ENCODE data around the gene TMEM213.

The TMEM213 gene

GRCh38 chr7:138809346-138809745, 11.6 kb downstream of the TMEM213 start:
- no peak for TF ChIP-seq EGR1 (IDR thresholded peaks at IDR 0.05)
- no peak for TF ChIP-seq YY1 (IDR thresholded peaks at IDR 0.05; ENCODE audit: low read depth)
- TF ChIP-seq REST (IDR thresholded peaks at IDR 0.05; ENCODE audit: low read depth), result no peak
- TF ChIP-seq FOXM1 (IDR thresholded peaks at IDR 0.05; ENCODE audit: borderline replicate concordance, low read depth), result no peak
- TF ChIP-seq TAF1 (IDR thresholded peaks at IDR 0.05; ENCODE audit: low read depth), result no peak
- no peak for TF ChIP-seq CREB1 (IDR thresholded peaks at IDR 0.05; ENCODE audit: low read depth)
- no peak for TF ChIP-seq NFIC (IDR thresholded peaks at IDR 0.05)
- no peak for TF ChIP-seq ZBTB7A (IDR thresholded peaks at IDR 0.05; ENCODE audit: low read depth)

GRCh38 chr7:138813945-138814344, 16.2 kb downstream of the TMEM213 start:
- TF ChIP-seq USF1 (IDR thresholded peaks at IDR 0.05) (no peak), ZBTB7A (IDR thresholded peaks at IDR 0.05; ENCODE audit: low read depth) (no peak), EP300 (IDR thresholded peaks at IDR 0.05; ENCODE audit: borderline replicate concordance) (no peak), REST (IDR thresholded peaks at IDR 0.05; ENCODE audit: low read depth) (no peak), FOXM1 (IDR thresholded peaks at IDR 0.05; ENCODE audit: borderline replicate concordance, low read depth) (no peak), CREB1 (IDR thresholded peaks at IDR 0.05; ENCODE audit: low read depth) (no peak), NFIC (IDR thresholded peaks at IDR 0.05) (no peak), EGR1 (IDR thresholded peaks at IDR 0.05) (no peak), TEAD4 (IDR thresholded peaks at IDR 0.05) (no peak), YY1 (IDR thresholded peaks at IDR 0.05; ENCODE audit: low read depth) (no peak), MAX (IDR thresholded peaks at IDR 0.05) (no peak), CEBPB (IDR thresholded peaks at IDR 0.05) (no peak)

- TF ChIP-seq TCF12 (IDR thresholded peaks at IDR 0.05; ENCODE audit: low read depth) (no peak), EGR1 (IDR thresholded peaks at IDR 0.05) (no peak), TAF1 (IDR thresholded peaks at IDR 0.05; ENCODE audit: low read depth) (no peak), MAX (IDR thresholded peaks at IDR 0.05) (no peak), FOXM1 (IDR thresholded peaks at IDR 0.05; ENCODE audit: borderline replicate concordance, low read depth) (no peak), YY1 (IDR thresholded peaks at IDR 0.05; ENCODE audit: low read depth) (no peak), RAD21 (IDR thresholded peaks at IDR 0.05; ENCODE audit: low read depth) (no peak), REST (IDR thresholded peaks at IDR 0.05; ENCODE audit: low read depth) (no peak)
Observed at GRCh38 chr7:138814816-138815332, 17.1 kb downstream of the TMEM213 start.

GRCh38 chr7:138816650-138817049, 18.9 kb downstream of the TMEM213 start:
- TF ChIP-seq CEBPB (IDR thresholded peaks at IDR 0.05), result no peak
- no peak for TF ChIP-seq EGR1 (IDR thresholded peaks at IDR 0.05)
- no peak for TF ChIP-seq ZBTB7A (IDR thresholded peaks at IDR 0.05; ENCODE audit: low read depth)
- no peak for TF ChIP-seq NFIC (IDR thresholded peaks at IDR 0.05)
- no peak for TF ChIP-seq TCF12 (IDR thresholded peaks at IDR 0.05; ENCODE audit: low read depth)
- no peak for TF ChIP-seq USF1 (IDR thresholded peaks at IDR 0.05)
- no peak for TF ChIP-seq CREB1 (IDR thresholded peaks at IDR 0.05; ENCODE audit: low read depth)
- no peak for TF ChIP-seq TAF1 (IDR thresholded peaks at IDR 0.05; ENCODE audit: low read depth)
- no peak for TF ChIP-seq TEAD4 (IDR thresholded peaks at IDR 0.05)
- no peak for TF ChIP-seq MAX (IDR thresholded peaks at IDR 0.05)
- TF ChIP-seq EP300 (IDR thresholded peaks at IDR 0.05; ENCODE audit: borderline replicate concordance), result no peak
- no peak for TF ChIP-seq YY1 (IDR thresholded peaks at IDR 0.05; ENCODE audit: low read depth)
- TF ChIP-seq REST (IDR thresholded peaks at IDR 0.05; ENCODE audit: low read depth), result no peak
